Heart left ventricle (tissue), 16 donors: ENCODE measurements around the gene NAP1L4. TPM values are rescaled to one million over a fixed set of nuclear protein-coding genes. Genes with fewer than 3 reads are reported as not detected.

Experiments
- ATAC-seq, 4 donors: fragments of 200-7000 bp; cut with Tn5 transposase; one replicate each; pipeline ENCODE4 v1.9.1; 2020 to 2022; ENCODE audit warnings: moderate library complexity in 4 of 4, mild to moderate bottlenecking in 3 of 4, moderate number of reproducible peaks in 1 of 4
- DNase-seq, 5 donors: peaks; one replicate each; pipeline ENCODE4 v3.0.0-alpha.2; 2020
- H3K27ac ChIP-seq, 12 donors: fragments of 200-600 bp; sonication (generic) in 4 of 12; one replicate each; pipeline versions ENCODE4 v1.5.0 to v1.8.0; 2016 to 2022; ENCODE audit warnings: mild to moderate bottlenecking in 2 of 12
- H3K27me3 ChIP-seq, 9 donors: fragments of 200-600 bp; sonication (generic) in 2 of 9; one replicate each; pipeline versions ENCODE4 v1.5.1 to v1.8.0; 2016 to 2022; ENCODE audit warnings: mild to moderate bottlenecking in 3 of 9
- H3K36me3 ChIP-seq, 9 donors: fragments of 200-600 bp; sonication (generic) in 2 of 9; one replicate each; pipeline versions ENCODE4 v1.5.0 to v1.8.0; 2018 to 2022; ENCODE audit warnings: mild to moderate bottlenecking in 2 of 9
- H3K4me1 ChIP-seq, 12 donors: fragments of 200-600 bp; sonication (generic) in 4 of 12; one replicate each; pipeline versions ENCODE4 v1.5.0 to v1.8.0; 2016 to 2022; ENCODE audit warnings: mild to moderate bottlenecking in 3 of 12
- H3K4me3 ChIP-seq, 12 donors: fragments of 200-600 bp; sonication (generic) in 4 of 12; one replicate each; pipeline versions ENCODE4 v1.5.0 to v1.8.0; 2017 to 2022; ENCODE audit warnings: mild to moderate bottlenecking in 9 of 12, moderate library complexity in 4 of 12
- H3K9me3 ChIP-seq, 12 donors: fragments of 200-600 bp; sonication (generic) in 4 of 12; one replicate each; pipeline versions ENCODE4 v1.5.0 to v1.8.0; 2016 to 2022; ENCODE audit warnings: mild to moderate bottlenecking in 1 of 12
- POLR2A ChIP-seq, 2 donors: fragments of 450-650 bp; IDR thresholded peaks; one replicate each; pipeline ENCODE4 v1.6.1; 2017; ENCODE audit warnings: antibody characterized with exemption in 2 of 2, mild to moderate bottlenecking in 2 of 2, moderate library complexity in 2 of 2
- WGBS, 4 donors: extraction: QIAGEN DNeasy Blood & Tissue Kit in 2 of 4; methylation state at CpG; one replicate each; pipeline versions ENCODE4 v1.1.5 to v1.1.7; 2013 to 2018; 5-methylcytosine and 5-hydroxymethylcytosine counted together
- intact Hi-C, 10 donors: fragments of 100-400 bp; cut with DNase I; formaldehyde crosslinking; loops; one replicate each; pipeline versions ENCODE4 v1.11.1 to v1.14.2; 2022
- polyA plus RNA-seq, 2 donors: library from polyadenylated mRNA; stranded (reverse); fragments of 200-250 nt; gene quantifications; one replicate each; pipeline ENCODE4 v1.2.3, GENCODE V29; 2013
- total RNA-seq, 9 donors: library from RNA; depleted of rRNA in 2 of 9; stranded (reverse); fragments of >200 nt in 2 of 9; fragmentation: NEBNext Ultra II Directional in 3 of 9; extraction: Animal tissue kit (Norgen Biotek cat#: 25700) in 3 of 9; gene quantifications; one replicate each; pipeline versions ENCODE4 v1.1.0 to v1.2.4, GENCODE V29; 2016 to 2023
- TF ChIP-seq, protein P1 (sequence below), 12 donors: fragments of 200-600 bp; sonication (generic) in 4 of 12; IDR thresholded peaks; one replicate each; pipeline versions ENCODE4 v1.5.0 to v1.8.0; 2018 to 2022; ENCODE audit warnings: antibody characterized with exemption in 12 of 12, mild to moderate bottlenecking in 5 of 12
- donor health status: ischemic (EF 13 %, LVEDD 7.1; RV severe dilation, severe dysfunction).
- donor health status: healthy with polysubstance abuse.
- donor health status: DM: no; HTN: yes; CAD: no.
- donor health status: DM: no; HTN: no; CAD: no.
- donor health status: ischemic (EF 25% LVEDD 6.9; RV normal size, moderate dysfunction).
- donor health status: ischemic (EF 25% LVEDD 5.7; RV mildly dilated, moderate dysfunction).
- donor health status: healthy.
- donor health status: DM: yes; HTN: yes; CAD: no.
- donor health status: ischemic (EF 35%, LVEDD 5.7; RV mildly dilated, moderate dysfunction).
- donor health status: nonischemic (EF 11% LVEDD 7.7; RV severe dilation, severe dysfunction).
- donor health status: DM: yes; HTN: yes; CAD: no.
- donor health status: PGD.
- donor health status: ischemic (EF 29% LVEDD 5.4; RV normal size, mild dysfunction).
- donor health status: nonischemic (EF 23%, LVEDD 6.1; RV moderate dilation, normal function).

NAP1L4 gene
- total and polyA plus RNA-seq, 11 donors: 119 to 216 (median 167) TPM

DNA sequence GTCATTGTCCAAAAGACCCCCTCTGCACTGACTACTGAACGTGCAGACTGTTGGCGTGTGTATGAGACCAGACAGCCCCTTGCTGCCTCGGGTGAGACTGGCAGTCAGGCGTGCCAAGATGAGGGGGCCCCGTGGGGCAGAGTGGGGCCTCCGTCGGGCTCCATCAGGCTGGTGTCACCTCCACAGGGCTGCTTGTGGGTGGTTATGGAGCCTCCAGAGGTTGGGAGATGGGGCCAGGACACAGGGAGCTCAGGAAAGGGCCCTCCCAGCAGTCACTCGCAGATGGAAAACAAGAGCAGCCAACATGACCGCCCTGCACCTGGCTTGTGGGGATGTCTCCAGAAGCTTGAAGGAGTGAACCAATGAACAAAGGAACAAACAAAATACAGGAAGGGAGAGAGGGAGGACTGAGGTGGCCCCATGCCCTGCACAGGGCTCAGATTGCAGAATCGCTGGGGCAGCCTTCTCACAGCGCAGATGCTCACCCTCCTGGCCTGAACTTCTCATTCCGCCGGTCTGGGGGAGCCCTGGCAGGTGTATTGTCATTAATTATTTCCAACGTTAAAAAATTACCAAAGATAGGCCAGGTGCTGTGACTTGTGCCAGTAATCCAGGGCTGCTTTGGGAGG is 57.4 kb downstream of the NAP1L4 start:
- DNase-seq (peak in 2 of 5 donors; percentile 10 to 21), ATAC-seq (no peak)
- no peaks in the 10 kb centered on the region for H3K36me3 ChIP-seq
- no peak for TF ChIP-seq POLR2A (IDR thresholded peaks at IDR 0.05)
- TF ChIP-seq, protein P1, sequence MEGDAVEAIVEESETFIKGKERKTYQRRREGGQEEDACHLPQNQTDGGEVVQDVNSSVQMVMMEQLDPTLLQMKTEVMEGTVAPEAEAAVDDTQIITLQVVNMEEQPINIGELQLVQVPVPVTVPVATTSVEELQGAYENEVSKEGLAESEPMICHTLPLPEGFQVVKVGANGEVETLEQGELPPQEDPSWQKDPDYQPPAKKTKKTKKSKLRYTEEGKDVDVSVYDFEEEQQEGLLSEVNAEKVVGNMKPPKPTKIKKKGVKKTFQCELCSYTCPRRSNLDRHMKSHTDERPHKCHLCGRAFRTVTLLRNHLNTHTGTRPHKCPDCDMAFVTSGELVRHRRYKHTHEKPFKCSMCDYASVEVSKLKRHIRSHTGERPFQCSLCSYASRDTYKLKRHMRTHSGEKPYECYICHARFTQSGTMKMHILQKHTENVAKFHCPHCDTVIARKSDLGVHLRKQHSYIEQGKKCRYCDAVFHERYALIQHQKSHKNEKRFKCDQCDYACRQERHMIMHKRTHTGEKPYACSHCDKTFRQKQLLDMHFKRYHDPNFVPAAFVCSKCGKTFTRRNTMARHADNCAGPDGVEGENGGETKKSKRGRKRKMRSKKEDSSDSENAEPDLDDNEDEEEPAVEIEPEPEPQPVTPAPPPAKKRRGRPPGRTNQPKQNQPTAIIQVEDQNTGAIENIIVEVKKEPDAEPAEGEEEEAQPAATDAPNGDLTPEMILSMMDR (IDR thresholded peaks at IDR 0.05): no peak
- peaks cover 0 to 21% (median 8%) of the 10 kb centered on the region in 12 donors for H3K4me1 ChIP-seq
- 81 to 91% (median 86%) methylated on average over 11 to 14 of the region's 14 CpGs for WGBS, 4 donors
- no peak overlapping the region for H3K27ac ChIP-seq
- intact Hi-C loops: no loop called here
- H3K9me3 ChIP-seq: peaks cover 0 to 15% (median 9%) of the 10 kb centered on the region in 12 donors
- peaks cover under 1 to 10% (median 5%) of the 10 kb centered on the region in 9 donors for H3K27me3 ChIP-seq
- H3K4me3 ChIP-seq: no peak overlapping the region

DNA sequence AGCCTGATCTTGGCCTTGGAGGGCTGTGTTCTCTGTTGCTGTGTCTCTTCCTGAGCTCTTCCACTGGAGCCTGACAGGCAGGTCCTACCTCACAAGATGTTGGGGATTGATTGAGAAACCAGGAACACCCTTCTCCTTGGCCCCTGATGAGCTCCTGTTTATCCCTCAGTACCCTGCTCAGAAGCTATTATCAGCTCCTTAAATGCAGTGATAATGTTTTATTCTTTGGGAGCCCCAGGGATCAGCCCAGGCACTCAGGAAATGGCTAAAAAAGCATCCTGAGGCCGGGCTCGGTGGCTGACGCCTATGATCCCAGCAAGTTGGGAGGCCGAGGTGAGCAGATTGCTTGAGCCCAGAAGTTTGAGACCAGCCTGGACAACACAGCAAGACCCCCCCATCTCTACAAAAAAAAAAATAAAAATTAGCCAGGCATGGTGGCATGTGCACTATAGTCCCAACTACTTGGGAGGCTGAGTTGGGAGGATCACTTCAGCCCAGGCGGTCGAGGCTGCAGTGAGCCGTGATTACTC is 58.0 kb downstream of the NAP1L4 start:
- H3K36me3 ChIP-seq: no peaks in the 10 kb centered on the region

DNA sequence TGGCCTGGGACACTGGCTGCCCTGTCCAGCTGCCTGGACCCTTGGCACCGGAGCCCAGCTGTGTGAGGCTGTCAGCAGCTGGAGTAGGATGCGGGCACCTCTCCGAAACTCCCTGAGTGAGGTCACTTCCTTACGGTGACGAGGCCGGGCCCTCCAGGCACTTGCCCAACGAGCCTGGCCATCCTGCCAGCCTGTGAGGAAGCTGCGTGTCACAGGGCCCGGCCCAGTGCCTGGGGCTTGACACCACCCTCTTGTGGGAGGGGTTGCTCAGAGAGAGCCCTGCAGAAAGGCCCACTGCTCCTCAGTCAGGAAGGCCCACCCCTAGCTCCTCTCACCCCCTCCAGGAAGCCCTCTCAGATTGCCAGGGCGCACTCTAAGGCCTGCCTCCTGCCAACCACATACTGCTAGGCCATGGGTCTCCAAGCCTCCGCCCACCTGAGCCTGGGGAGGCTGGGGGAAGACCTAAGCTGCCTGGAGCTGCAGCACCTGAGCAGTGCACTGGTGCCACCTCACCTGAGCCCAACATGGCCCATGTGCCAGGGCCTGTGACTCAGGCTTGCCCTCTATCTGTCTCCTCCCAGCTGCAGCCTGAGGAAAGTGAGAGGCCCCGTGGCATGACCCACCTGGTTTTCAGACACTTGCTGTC is 58.6 kb downstream of the NAP1L4 start:
- peaks cover 0 to 10% (median 7%) of the 10 kb centered on the region in 12 donors for H3K9me3 ChIP-seq
- H3K36me3 ChIP-seq: no peaks in the 10 kb centered on the region
- DNase-seq (peak in 4 of 5 donors; percentile 60 to 87 (median 80)), ATAC-seq (peak in 3 of 4 donors; percentile 36 to 69 (median 69))
- H3K27me3 ChIP-seq: peaks cover 7 to 22% (median 12%) of the 10 kb centered on the region in 9 donors
- H3K4me1 ChIP-seq: peaks cover 4 to 34% (median 14%) of the 10 kb centered on the region in 12 donors
- intact Hi-C loops: no loop called here
- no peak overlapping the region for H3K4me3 ChIP-seq
- TF ChIP-seq POLR2A (IDR thresholded peaks at IDR 0.05): no peak
- TF ChIP-seq, protein P1 (IDR thresholded peaks at IDR 0.05): no peak
- WGBS, 4 donors: 43 to 61% (median 54%) methylated on average over 9 to 12 of the region's 12 CpGs
- peak overlapping the region in 1 of 12 donors; percentile 49 for H3K27ac ChIP-seq

More for the DNA sequence above, 58.0 kb downstream of the NAP1L4 start:
- intact Hi-C loops: no loop called here
- ATAC-seq (no peak), DNase-seq (no peak)
- Histone ChIP-seq H3K27me3 (peaks cover 3 to 16% (median 8%) of the 10 kb centered on the region in 9 donors), H3K27ac (no peak overlapping the region), H3K4me1 (peaks cover 2 to 28% (median 10%) of the 10 kb centered on the region in 12 donors), H3K4me3 (no peak overlapping the region), H3K9me3 (peaks cover 0 to 15% (median 9%) of the 10 kb centered on the region in 12 donors)
- WGBS, 4 donors: 81 to 93% (median 82%) methylated on average over 7 of the region's 7 CpGs
- TF ChIP-seq, protein P1 (IDR thresholded peaks at IDR 0.05): no peak
- no peak for TF ChIP-seq POLR2A (IDR thresholded peaks at IDR 0.05)

DNA sequence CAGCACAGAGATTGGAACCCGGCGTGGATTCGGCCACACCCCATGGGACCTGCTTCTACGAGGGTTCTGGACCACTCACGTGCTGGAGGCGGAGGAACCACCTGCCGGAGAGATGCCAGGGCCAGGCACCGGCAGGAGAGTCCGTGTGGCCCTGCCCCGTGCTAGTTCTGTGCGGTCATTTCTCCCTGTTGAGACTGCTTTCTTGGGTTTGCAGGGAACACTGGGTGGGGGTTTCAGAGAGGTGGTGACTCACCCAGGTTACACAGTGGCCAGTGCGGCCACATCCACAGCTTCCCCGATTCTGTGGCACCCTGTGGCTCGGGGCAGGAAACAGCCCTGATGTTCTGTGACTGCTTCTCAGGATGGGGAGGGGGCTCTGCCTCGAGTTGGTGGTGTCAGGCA is 59.3 kb downstream of the NAP1L4 start:
- ATAC-seq (no peak), DNase-seq (peak in 3 of 5 donors; percentile 17 to 30 (median 19))
- Histone ChIP-seq H3K4me3 (no peak overlapping the region), H3K27ac (peak overlapping the region in 1 of 12 donors; percentile 49), H3K9me3 (peaks cover 0 to 9% (median 5%) of the 10 kb centered on the region in 12 donors), H3K36me3 (no peaks in the 10 kb centered on the region), H3K4me1 (peaks cover 4 to 40% (median 17%) of the 10 kb centered on the region in 12 donors), H3K27me3 (peaks cover 7 to 29% (median 17%) of the 10 kb centered on the region in 9 donors)
- intact Hi-C loops: no loop called here
- WGBS, 4 donors: 61 to 74% (median 64%) methylated on average over 13 to 15 of the region's 15 CpGs
- no peak for TF ChIP-seq POLR2A (IDR thresholded peaks at IDR 0.05)
- TF ChIP-seq, protein P1 (IDR thresholded peaks at IDR 0.05): no peak
